Measurements from ENCODE around the gene SCAPER.
"Not testable (repeated sequence)": the region's sequence is repeated elsewhere in the genome, so short reads cannot be mapped to it uniquely, and the experiment has no call there.

SCAPER gene

DNA sequence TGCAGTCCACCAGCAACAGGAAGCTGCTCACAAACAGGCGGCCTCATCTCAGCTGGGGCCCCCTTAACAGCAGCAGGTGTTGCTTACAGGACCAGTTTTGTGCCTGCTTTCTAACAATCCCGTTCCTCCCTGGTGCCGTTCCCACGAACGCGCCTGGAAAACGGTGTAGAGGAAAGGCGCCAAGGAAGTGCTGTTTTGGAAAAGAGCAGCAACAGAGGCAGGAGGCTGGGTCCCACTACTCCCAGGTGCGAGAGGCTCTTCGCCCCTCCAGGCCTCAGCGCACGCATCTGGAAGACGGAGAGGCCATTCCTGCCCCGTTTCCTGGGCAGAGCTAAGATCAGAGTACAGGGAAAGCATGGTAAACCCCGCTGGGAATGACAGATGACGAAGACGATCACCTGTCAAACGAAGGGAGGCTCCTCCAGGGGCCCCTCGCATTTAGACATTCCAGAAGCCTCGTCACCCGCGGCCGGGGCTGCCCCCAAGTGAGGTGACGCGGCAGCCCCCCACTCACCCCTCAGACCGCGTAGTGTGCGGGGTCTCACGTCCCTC lies 603 bp downstream of the SCAPER start:
- DNase-seq, result peak; percentile 56

DNA sequence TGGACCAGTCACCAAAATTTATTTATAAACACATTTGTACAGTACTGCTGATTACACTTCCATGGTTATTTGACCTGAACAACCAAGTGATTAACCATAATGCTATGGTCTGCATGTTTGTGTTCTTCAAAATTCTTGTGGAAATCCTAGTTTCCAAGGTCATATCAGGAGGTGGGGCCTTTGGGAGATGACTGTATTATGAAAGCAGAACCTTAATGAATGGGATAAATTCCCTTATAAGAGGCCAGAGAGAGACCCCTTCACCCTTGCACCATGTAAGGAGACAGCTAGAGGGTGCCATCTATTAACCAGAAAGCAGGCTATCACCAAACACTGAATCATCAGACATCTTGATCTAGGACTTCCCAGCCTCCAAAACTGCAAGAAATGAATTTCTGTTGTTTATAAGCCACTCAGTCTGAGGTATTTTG lies 1.9 kb downstream of the SCAPER start:
- no peak for DNase-seq

DNA sequence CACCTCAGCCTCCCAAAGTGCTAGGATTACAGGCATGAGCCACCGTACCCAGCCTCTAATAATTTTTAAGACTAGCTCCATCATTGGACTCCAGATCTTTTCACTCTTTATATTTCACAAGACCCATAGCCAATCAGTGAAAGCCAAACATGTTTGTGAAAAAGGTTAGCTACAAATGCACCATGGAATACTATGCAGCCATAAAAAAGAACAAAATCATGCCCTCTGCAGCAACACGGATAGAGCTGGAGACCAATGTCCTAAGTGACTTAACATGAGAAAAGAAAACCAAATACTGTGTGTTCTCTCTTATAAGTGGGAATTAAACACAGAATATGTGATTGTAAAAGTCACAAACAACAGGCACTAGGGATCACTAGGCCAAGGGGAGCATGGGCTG lies 3.2 kb downstream of the SCAPER start:
- DNase-seq, result no peak

DNA sequence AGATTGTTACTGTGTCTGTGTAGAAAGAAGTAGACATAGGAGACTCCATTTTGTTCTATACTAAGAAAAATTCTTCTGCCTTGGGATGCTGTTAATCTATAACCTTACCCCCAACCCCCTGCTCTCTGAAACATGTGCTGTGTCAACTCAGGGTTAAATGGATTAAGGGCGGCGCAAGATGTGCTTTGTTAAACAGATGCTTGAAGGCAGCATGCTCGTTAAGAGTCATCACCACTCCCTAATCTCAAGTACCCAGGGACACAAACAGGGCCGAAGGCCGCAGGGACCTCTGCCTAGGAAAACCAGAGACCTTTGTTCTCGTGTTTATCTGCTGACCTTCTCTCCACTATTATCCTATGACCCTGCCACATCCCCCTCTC lies 5.2 kb downstream of the SCAPER start:
- DNase-seq, result not testable (repeated sequence)

DNA sequence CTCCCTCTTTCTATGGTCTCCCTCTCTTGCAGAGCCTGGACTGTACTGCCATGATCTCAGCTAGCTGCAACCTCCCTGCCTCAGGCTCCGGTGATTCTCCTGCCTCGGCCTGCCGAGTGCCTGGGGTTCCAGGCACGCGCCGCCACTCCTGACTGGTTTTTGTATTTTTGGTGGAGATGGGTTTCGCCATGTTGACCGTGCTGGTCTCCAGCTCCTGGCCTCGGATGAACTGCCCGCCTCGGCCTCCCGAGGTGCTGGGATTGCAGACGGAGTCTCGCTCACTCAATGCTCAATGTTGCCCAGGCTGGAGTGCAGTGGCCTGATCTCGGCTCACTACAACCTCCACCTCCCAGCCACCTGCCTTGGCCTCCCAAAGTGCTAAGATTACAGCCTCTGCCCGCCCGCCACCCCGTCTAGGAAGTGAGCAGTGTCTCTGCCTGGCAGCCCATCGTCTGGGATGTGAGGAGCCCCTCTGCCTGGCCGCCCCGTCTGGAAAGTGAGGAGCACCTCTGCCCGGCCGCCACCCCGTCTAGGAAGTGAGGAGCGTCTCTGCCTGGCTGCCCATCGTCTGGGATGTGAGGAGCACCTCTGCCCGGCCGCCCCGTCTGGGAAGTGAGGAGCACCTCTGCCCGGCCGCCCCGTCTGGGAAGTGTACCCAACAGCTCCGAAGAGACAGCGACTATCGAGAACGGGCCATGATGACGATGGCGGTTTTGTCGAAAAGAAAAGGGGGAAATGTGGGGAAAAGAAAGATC lies 5.8 kb downstream of the SCAPER start:
- not testable (repeated sequence) for DNase-seq

DNA sequence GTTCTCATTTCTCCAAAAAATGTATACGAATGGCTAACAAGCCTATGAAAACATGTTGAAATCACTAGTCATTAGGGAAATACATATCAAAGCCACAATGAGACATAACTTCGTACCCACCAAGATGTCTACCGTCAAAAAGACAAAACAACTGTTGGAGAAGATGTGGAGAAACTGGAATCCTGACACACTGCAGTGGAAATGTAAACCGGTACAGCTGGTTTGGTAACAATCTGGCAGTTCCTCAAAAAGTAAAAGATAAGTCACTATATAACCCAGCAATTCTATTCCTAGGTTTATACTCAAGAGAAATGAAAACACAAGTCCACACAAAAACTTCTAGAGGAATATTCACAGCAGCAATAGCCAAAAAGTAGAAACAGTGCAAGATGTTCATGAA lies 7.0 kb downstream of the SCAPER start:
- no peak for DNase-seq

DNA sequence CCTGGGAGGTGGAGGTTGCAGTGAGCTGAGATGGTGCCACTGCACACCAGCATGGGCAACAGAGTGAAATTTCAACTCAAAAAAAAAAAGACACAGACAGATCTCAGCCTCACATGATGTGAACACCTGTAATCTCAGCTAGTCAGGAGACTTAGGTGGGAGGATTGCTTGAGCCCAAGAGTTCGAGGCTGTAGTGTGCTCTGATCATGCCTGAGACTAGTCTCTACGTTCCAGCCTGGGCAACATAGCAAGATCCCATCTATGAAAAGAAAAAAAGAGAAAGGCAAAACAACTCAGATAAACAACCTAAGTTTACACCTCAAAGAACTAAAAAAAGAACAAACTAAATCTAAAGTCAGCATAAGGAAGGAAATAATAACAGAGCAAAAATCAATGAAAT lies 11.0 kb downstream of the SCAPER start:
- no peak for DNase-seq

DNA sequence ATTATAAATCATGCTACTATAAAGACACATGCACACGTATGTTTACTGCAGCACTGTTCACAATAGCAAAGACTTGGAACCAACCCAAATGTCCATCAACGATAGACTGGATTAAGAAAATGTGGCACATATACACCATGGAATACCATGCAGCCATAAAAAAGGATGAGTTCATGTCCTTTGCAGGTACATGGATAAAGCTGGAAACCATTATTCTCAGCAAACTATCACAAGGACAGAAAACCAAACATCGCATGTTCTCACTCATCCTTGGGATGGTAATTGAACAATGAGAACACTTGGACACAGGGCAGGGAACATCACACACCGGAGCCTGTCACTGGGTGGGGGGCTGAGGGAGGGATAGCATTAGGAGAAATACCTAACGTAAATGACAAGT lies 12.3 kb downstream of the SCAPER start:
- DNase-seq, result not testable (repeated sequence)

DNA sequence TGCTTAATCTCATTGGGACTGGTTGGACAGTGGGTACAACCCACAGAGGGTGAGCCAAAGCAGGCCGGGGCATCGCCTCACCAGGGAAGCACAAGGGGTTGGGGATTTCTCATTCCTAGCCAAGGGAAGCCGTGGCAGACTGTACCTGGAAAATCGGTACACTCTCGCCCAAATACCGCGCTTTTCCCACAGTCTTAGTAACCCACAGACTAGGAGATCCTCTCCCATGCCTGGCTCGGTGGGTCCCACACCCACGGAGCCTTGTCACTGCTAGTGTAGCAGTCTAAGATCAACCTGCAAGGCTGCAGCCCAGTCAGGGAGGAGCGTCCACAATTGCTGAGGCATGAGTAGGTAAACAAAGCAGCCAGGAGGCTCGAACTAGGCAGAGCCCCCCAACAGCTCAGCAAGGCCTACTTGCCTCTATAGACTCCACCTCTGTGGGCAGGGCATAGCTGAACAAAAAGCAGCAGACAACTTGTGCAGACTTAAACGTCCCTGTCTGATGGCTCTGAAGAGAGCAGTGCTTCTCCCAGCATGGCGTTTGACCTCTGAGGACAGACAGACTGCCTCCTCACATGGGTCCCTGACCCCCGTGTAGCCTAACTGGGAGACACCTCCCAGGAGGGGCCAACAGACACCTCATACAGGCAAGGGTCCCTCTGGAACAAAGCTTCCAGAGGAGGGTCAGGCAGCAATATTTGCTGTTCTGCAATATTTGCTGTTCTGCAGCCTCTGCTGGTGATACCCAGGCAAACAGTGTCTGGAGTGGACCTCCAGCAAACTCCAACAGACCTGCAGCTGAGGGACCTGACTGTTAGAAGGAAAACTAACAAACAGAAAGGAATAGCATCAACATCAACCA lies 17.6 kb downstream of the SCAPER start:
- DNase-seq, result not testable (repeated sequence)

DNA sequence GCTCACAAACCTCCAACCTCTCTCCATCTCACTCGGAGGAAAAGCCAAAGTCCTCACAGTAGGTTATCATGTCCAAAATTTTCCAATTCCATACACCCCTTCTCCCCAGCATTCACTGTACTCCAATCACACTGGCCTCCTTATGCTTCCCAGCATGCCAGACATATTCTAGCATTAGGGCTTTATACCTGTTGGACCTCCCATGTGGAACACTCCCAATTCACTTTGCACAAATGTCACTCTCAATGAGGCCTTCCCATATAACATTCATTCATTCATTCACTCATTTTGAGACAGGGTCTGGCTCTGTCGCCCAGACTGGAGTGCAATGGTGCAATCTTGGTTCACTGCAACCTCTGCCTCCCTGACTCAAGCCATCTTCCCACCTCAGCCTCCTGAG lies 19.9 kb downstream of the SCAPER start:
- DNase-seq, result no peak

DNA sequence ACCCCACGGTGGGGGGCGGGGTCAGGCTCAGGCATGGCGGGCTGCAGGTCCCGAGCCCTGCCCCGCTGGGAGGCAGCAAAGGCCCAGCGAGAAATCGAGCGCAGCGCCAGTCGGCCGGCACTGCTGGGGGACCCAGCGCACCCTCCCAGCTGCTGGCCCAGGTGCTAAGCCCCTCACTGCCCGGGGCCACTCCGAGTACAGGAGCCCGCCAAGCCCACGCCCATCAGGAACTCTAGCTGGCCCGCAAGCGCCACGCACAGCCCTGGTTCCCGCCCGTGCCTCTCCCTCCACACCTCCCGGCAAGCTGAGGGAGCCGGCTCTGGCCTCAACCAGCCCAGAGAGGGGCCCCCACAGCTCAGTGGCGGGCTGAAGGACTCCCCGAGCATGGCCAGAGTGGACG lies 29.2 kb downstream of the SCAPER start:
- DNase-seq, result no peak

DNA sequence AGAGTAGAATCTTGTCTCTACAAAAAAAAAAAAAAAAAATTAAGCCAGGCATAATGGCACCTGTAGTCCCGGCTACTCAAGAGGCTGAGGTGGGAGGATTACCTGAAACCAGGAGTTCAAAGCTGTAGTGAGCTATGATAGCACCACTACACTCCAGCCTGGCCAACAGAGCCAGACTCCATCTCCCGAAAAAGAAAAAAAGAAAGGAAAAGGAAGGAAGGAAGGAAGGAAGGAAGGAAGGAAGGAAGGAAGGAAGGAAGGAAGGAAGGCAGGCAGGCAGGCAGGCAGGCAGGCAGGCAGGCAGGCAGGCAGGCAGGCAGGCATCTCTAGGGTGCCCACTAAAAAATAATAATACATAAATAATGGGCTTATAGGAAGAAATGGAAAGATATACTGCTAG lies 32.1 kb downstream of the SCAPER start:
- DNase-seq, result not testable (repeated sequence)

DNA sequence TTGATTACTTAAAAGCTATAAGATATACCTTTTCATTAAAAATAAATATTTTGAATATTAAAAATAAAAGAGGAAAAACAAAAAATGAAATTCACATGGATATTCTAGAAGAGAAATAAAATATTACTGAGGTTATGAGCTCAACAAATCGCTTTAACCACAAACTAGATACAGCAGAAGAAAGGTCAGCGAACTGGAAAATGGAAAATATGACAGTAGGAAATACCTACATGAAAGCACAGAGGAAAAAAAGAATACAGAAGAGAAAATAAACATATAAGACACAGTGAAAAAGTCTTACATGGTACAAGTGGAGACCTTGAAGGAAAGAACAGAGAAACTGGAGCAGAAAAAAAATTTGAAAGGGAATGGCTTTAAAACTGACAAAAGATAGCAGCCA lies 33.2 kb downstream of the SCAPER start:
- DNase-seq, result no peak

DNA sequence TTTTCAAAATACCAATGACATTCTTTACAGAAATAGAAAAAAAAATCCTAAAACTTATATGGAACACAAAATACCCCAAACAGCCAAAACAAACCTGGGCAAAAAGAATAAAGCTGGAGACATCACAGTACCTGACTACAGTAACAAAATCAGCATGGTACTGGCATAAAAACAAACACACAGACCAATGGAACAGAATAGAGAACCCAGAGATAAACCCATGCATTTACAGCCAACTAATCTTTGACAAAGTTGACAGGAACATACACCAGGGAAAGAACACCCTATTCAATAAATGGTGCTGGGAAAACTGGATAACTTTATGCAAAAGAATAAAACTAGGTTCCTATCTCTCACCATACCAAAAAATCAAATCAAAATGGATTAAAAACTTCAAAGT lies 36.4 kb downstream of the SCAPER start:
- no peak for DNase-seq

DNA sequence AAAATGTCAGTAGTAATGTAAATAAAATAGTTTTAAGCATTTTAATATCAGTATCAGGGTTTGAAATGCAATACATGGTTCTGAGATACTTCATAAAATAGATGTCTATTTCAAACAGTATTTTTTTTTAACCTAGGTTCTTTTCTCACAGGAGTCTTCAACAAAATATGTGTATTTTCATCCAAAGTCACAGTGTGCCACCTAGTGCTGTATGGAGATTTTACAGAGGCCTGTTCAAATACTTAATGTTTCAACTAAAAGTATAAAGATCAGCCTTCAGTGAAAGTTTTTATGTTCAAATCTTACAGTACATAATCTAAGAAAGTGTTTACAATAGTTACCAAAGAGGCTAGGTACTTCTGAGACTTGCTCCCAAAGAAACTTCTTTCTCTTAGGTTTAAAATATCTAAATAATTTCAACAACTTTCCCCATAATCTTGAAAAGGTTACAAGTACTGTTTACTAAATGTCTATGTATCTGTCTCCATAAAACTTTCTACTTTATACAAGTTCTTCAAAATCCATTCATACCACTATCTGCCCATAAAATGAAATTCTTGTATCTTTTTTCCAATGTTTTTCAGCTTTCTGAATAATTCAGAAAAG lies 38.3 kb downstream of the SCAPER start:
- peak; percentile 9 for DNase-seq

DNA sequence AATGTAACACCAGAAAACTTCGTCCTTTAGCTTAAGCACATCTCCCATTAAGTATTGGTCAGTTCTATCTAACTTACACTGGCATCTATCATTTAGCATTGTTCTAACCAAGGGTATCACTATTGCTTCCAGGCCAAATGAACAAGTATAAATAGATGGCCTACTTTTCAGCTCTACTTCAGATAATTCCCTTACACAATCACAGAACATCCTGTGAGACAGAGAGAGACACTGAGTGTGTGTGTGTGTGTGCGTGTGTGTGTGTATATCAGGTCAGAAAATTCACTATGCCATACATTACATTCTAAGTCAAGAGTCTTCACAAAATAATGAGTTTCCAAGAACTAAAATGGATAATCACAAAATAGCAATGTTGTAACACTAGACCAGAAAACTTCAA lies 39.1 kb downstream of the SCAPER start:
- DNase-seq, result no peak

DNA sequence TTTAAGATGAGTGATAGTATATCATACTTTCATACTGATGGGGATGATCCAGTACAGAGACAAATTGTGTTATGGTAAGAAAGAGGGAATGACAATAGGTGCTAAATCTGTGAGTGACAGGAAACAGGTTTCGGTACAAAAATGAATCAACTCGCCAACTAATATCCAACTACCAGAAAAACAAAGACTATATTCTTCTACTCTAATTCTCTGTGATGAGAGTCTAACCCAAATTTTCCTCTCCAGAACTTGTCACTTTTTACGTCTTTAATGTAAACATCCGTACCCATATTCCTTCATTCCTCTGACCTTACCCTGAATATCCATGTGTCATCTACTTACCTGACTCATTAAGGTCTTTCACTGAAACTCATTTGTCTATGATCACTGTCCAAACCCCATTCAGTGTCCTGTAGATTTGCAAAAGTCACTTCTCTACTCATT lies 39.6 kb downstream of the SCAPER start:
- DNase-seq, result no peak

DNA sequence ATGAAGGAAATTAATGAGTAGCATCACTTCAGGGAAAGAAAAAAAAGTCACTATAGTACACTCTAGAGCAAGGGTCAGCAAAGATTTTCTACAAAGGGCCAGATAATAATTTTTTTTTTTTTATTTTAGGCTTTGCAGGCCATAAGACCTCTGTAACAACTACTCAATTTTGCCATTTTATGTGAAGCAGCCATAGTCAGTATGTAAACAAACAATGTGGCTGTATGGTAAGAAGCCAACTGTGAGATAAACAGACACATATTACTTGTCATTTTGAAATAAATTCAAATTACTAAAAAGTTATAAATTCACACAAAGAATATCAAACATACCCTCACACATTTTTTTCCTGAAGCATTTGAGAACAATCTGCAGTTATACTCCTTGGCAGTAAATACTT lies 40.6 kb downstream of the SCAPER start:
- no peak for DNase-seq

DNA sequence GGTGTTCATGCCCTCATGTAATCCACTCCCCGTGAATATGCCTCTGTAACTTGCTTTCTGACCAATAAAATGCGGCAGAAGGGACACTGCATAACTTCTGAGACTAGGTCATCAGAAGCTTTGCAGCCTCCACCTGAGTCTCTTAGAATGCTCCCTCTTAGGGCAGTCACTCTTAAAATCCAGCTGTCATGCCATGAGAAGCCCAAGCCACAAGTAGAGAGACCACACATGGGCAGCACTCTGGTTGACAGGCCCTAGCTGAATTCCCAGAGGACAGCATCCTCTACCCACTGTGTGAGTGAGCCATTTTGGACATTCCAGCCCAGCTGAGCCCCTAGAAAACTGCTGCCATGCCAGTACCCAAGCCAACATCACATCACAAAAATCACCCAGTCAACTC lies 41.4 kb downstream of the SCAPER start:
- no peak for DNase-seq

DNA sequence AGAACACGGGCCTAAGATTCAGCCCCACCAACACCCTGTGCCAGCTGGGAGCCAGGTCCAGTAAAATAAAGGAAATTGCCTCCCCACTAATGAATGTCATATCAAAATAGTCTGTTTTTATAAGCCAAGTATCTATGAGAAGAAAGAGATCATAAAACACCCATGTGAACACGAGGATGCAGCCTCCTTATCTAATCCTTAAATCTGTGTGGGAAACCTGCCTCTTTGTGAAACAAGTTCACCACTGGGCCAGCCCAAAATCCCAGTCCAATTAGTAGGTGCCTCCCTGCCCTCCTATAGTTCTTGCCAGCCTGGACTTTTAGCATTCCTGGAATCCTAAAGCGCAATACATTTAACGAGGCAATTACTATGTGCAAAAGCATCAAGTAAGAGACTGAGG lies 42.0 kb downstream of the SCAPER start:
- DNase-seq, result no peak

DNA sequence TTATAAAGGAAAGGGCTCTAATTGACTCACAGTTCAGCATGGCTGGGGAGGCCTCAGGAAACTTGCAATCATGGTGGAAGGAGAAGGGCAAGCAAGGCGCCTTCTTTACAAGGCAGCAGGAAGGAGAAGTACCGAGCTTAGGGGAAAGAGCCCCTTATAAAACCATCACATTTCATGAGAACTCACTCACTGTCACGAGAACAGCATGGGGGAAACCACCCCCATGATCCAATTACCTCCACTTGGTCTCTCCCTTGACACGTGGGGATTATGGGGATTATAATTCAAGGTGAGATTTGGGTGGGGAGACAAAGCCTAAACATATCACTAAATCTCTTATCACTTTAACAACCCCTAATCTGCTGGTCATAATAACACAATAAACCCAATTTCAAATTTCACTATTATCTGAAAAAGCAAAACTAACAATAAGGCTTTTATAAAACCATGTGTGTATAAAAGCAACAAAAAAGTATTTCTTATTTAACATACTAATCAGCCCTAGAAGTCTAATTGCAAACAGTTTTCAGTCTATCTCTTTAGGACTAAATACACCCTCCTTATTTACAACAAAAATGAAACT lies 43.2 kb downstream of the SCAPER start:
- no peak for DNase-seq

DNA sequence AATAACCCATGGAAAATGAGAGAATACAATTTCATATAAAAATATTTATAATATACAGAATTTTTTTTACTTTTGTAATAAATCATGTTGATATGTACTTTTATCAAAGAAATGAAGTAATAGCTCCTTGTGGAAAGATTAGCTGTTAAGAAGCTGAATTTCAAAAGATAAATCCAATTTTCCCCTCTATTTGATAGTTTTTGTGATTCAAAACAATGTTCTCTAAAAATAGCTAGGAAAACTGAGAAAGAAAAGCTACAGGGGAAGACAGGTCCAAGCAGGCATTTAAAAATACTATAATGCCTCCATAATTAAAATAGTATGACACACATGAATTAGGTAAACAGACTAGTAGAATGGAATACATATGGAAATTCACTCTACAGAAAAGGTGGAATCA lies 44.9 kb downstream of the SCAPER start:
- no peak for DNase-seq

DNA sequence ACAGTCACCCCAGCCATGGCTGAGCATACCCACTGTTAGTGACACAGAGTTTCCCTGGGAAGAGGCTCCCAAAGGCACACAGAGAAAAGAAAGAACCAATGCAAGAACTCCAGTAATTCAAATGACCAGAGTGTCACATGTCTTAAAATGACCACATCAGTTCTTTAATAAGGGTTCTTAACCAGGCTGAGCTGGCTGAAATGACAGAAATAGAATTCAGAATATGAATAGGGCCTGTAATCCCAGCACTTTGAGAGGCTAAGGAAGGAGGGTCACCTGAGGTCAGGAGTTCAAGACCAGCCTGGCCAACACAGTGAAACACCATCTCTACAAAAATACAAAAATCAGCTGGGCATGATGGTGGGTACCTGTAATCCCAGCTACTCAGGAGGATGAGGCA lies 54.8 kb downstream of the SCAPER start:
- not testable (repeated sequence) for DNase-seq
